GM13976 (cell line): Measurements from ENCODE around the gene PCNX1.

Experiments
- DNase-seq: peaks from one replicate; pipeline ENCODE4 v3.0.0; 2012; ENCODE audit warnings: low spot score
- in situ Hi-C: fragments of 300-500 bp; cut with MboI; formaldehyde crosslinking; loops from one replicate; pipeline ENCODE4 v1.12.0; 2022; ENCODE audit warnings: low sequenced_read_pairs, mixed read lengths, inconsistent platforms; ENCODE audit not compliant: unreplicated experiment
- TF ChIP-seq, protein P1 (sequence below): IDR thresholded peaks from 2 replicates; pipeline ENCODE4 v1.5.1; 2012; ENCODE audit warnings: borderline replicate concordance, mild to moderate bottlenecking; ENCODE audit not compliant: insufficient read depth; ENCODE audit errors: extremely low read depth, missing control alignments, control extremely low read depth

The PCNX1 gene

DNA sequence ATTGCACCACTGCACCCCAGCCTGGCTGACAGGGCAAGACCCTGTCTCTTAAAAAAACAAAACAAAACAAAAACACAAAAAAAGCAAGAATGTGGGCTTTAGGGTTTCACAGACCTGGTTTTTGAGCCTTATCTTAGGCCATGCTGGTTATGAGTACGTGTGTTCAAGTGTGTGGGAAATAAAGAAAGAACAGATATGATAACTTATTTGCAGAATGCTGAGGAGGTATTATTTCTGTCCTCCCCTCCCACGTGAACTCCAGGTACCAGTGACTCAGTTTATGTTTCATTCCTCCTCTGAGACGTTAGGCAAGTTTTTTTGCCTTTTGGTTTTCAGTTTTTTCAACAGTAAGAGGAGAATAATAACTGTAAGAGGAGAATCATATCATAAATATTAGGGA is 49.3 kb downstream of the PCNX1 start:
- in situ Hi-C loops, result no loop called here
- TF ChIP-seq, protein P1, sequence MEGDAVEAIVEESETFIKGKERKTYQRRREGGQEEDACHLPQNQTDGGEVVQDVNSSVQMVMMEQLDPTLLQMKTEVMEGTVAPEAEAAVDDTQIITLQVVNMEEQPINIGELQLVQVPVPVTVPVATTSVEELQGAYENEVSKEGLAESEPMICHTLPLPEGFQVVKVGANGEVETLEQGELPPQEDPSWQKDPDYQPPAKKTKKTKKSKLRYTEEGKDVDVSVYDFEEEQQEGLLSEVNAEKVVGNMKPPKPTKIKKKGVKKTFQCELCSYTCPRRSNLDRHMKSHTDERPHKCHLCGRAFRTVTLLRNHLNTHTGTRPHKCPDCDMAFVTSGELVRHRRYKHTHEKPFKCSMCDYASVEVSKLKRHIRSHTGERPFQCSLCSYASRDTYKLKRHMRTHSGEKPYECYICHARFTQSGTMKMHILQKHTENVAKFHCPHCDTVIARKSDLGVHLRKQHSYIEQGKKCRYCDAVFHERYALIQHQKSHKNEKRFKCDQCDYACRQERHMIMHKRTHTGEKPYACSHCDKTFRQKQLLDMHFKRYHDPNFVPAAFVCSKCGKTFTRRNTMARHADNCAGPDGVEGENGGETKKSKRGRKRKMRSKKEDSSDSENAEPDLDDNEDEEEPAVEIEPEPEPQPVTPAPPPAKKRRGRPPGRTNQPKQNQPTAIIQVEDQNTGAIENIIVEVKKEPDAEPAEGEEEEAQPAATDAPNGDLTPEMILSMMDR, result no peak
- no peak for DNase-seq

DNA sequence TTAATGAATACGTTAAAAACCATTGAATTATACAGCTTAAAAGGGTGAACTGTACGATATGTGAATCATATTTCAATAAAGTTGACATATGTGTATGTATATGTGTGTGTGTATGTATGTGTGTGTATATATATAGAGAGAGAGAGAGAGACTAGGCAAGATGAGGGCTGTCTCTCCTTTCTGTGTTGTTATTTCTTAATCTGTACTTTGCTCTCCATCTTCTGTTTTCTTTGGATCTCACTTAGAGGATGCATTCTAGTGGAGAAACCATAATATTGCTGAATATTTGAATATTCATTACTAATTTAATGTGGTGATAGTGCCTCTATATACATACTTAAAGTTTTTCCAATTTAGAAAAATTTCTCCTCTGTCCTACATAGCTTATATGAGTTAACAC is 50.5 kb downstream of the PCNX1 start:
- in situ Hi-C loops, result no loop called here
- DNase-seq, result no peak
- TF ChIP-seq, protein P1, result no peak

DNA sequence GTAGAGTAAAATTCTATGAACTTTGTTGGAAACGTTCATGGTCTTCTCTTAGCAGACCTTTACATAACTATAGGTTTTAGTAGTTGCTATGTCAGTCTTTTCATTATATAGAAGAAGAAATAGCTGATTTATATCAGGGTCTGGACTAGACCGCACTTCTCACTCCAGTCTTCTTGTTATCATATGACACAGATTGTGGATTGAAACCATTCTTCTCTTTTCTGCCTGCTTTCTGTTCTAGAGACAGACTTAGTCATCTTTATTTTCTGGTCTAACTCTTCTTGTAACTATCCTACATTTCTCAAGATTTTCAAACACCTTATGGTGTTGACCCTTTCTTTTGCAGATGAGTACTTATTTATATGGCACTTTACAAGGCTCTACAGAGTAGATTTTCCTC is 55.7 kb downstream of the PCNX1 start:
- in situ Hi-C loops, result loop anchor here (5.0 kb wide), 1 partner anchor 141 kb away; no protein-coding TSS in a partner anchor
- TF ChIP-seq, protein P1, result no peak
- no peak for DNase-seq

DNA sequence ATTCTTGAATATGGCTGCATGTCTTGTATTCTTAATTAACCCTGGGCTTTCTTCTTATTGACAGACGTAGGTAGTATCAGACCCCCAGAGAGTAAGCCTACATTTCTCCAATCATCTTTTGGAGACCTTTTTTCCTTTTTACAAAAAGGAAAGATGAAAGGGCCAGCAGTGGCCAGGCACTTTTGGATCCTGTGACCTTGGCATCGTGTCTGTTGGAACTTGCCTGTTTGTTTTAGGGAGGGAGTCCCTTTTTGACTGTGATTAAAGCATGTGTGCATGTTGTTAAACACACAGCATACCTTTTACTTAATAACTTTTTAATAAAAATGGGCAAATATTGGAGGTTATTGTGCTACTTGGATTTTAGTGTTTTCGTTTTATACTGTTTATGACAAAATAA is 57.2 kb downstream of the PCNX1 start:
- in situ Hi-C loops, result loop anchor here (5.0 kb wide), 1 partner anchor 142 kb away; no protein-coding TSS in a partner anchor
- TF ChIP-seq, protein P1, result no peak

DNA sequence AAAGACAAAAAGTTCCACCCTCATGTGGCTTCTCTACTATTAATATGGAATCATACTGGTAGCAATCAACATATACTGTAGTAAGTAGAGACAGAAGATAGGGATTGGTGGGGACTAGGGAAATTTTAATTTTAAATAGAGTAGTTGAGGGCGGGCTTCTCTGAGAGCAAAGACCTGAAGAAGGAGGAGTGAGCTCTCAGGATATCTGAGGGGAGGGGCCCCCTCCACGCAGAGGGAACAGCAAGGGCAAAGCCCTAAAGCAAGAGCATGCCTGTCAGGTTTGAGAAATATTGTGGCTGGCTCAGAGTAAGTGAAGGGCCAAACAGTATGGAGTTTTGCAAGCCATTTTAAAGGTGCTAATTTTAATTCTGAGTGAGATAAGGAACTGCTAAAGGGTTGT is 64.3 kb downstream of the PCNX1 start:
- in situ Hi-C loops, result loop anchor here (10.0 kb wide), 1 partner anchor 347 kb away; no protein-coding TSS in a partner anchor
- no peak for DNase-seq
- TF ChIP-seq, protein P1, result no peak

More for the DNA sequence above, 57.2 kb downstream of the PCNX1 start:
- no peak for DNase-seq

DNA sequence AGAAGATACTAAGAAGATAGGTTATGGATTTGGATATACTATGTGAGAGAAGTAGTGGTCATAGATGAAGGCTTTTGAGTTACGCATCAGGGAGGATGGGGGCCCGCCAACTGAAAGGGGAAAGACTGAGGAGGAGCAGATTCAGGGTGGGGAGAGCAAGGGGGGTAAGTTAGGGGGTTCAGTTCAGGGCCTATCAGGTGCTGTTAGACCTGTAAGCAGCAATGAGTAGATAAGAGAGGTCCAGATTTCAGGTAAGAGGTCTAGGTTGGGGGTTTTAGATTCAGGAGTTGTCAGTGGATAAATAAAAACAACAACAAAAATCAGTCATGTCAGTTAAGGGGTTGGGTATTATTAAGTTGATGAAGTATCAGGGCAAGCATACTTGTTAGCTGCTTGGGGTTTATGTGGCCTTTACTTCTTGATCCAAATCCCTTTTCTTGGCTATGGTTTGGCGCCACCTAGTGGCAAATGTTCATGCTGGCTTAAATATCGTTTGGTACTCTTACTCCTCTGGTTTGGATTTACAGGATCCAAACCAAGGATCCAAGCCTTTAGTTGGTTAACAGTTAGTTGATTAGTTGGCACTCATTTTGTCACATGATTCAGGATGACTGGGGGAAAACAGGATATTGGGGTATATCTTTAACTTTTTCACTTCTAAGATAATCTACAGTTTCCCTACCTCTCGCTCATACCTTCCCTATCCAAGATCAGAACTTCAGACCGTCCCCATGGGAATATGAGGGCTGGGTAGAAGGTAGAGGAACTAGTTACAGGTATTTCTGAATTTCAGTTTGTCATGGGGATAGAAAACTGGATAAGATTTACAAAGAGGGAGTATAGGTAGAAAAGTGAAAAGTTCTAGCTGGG is 65.1 kb downstream of the PCNX1 start:
- TF ChIP-seq, protein P1, result peak; percentile 91
- DNase-seq, result peak; percentile 56
- in situ Hi-C loops, result loop anchor here (10.0 kb wide), 1 partner anchor 348 kb away; no protein-coding TSS in a partner anchor
